ENCODE results near the gene TDRD12.
"Not testable (repeated sequence)": the region's sequence is repeated elsewhere in the genome, so short reads cannot be mapped to it uniquely, and the experiment has no call there.

TDRD12 gene

DNA sequence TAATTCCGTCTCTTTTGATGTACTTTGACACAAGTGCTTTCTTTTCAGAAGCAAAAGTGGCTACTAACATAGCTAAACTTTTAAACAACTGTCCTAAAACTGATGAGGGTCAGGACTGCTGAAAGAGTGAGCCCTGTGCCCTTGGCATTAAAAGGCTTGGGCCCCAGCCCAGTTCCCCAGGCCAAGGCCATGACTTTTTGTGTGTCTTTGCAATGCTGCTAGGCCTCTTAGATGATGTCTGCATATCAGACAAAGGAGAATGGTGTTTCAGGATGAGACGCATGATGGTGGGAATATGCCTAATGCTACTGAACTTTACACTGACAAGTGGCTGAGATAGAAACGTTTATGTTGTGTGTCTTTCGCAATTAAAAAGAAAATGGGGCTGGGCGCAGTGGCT is 112.0 kb downstream of the TDRD12 start:
- TF ChIP-seq, protein P1, sequence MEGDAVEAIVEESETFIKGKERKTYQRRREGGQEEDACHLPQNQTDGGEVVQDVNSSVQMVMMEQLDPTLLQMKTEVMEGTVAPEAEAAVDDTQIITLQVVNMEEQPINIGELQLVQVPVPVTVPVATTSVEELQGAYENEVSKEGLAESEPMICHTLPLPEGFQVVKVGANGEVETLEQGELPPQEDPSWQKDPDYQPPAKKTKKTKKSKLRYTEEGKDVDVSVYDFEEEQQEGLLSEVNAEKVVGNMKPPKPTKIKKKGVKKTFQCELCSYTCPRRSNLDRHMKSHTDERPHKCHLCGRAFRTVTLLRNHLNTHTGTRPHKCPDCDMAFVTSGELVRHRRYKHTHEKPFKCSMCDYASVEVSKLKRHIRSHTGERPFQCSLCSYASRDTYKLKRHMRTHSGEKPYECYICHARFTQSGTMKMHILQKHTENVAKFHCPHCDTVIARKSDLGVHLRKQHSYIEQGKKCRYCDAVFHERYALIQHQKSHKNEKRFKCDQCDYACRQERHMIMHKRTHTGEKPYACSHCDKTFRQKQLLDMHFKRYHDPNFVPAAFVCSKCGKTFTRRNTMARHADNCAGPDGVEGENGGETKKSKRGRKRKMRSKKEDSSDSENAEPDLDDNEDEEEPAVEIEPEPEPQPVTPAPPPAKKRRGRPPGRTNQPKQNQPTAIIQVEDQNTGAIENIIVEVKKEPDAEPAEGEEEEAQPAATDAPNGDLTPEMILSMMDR (IDR thresholded peaks at IDR 0.05): no peak
- TF ChIP-seq ZFX (IDR thresholded peaks at IDR 0.05; ENCODE audit: borderline replicate concordance): no peak

DNA sequence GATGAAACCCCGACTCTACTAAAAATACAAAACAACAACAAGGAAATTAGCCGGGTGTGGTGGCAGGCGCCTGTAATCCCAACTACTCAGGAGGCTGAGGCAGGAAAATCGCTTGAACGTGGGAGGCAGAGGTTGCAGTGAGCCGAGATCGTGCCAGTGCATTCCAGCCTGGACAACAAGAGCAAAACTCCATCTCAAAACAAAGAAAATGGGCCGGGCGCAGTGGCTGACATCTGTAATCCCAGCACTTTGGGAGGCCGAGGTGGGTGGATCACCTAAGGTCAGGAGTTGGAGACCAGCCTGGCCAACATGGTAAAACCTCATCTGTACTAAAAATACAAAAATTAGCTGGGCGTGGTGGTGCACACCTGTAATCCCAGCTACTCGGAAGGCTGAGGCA is 112.5 kb downstream of the TDRD12 start:
- not testable (repeated sequence) for H3K27ac ChIP-seq

More for the DNA sequence above, 112.0 kb downstream of the TDRD12 start:
- no peak overlapping the region for H3K27ac ChIP-seq

DNA sequence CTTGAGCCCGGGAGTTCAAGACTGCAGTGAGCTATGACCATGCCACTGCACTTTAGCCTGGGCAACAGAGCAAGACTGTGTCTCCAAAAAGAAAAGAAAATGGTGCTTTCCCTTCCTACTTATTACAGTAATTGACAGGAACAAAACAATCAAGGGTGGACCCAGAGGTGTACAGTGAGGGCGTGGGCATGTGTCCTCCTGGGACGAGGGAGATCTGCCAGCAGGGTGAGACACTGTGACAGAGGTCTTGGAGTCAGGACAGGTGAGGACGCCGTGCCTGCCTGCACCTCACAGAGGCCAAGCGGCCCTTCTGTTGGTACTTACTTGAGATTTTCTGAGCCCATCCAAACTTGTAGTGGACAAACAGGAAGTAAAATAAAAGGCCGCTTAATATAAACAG is 113.3 kb downstream of the TDRD12 start:
- not testable (repeated sequence) for H3K27ac ChIP-seq

DNA sequence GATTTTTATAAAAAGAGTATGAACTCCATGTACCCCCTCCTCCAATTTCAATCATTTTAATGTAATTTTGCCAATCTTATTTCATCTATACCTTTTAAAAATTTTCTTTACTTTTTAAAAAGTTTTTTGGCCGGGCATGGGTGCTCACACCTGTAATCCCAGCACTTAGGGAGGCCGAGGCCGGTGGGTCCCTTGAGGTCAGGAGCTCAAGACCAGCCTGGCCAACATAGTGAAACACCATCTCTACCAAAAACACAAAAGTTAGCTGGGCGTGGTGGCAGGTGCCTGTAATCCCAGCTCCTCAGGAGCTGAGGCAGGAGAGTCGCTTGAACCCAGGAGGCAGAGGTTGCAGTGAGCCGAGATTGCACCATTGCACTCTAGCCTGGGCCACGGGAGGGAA is 113.8 kb downstream of the TDRD12 start:
- not testable (repeated sequence) for H3K27ac ChIP-seq

DNA sequence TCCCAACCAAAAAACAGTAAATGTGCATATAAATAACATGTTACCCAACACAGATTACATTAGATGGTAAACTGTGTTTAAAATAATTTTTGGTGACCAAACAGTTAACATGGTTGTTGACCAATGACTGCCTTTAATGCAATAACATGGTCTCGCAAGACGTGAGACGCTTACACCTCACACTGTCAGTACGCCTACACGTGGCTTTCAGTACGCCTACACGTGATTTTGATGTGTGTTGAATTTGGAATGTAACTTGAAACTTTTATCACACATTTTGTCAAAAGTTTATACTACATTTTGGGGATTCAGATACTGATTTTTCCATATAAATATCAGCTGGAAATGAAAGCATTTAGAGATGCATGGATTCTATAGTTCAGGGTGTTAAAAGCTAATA is 118.0 kb downstream of the TDRD12 start:
- no peak overlapping the region for H3K27ac ChIP-seq
- TF ChIP-seq, protein P1 (IDR thresholded peaks at IDR 0.05): no peak
- no peak for TF ChIP-seq ZFX (IDR thresholded peaks at IDR 0.05; ENCODE audit: borderline replicate concordance)

DNA sequence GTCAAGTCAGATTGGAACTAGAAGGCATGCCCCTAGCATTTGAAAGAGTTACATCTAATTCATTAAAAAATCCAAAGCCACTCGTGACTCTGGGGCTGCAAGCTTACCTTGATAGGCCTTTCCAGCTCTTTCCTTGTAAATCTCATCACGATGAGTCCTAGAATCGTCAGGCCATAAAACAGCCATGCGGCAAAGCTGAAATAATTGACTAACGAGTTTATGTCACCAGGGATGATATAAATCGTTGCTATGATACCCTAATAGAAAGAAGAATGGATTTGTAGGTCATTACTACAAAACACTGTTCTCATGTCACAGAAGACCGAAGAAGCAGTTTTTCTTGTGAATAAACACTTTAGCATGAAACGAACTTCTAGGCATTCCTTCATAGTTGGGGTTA is 122.5 kb downstream of the TDRD12 start:
- no peak overlapping the region for H3K27ac ChIP-seq

DNA sequence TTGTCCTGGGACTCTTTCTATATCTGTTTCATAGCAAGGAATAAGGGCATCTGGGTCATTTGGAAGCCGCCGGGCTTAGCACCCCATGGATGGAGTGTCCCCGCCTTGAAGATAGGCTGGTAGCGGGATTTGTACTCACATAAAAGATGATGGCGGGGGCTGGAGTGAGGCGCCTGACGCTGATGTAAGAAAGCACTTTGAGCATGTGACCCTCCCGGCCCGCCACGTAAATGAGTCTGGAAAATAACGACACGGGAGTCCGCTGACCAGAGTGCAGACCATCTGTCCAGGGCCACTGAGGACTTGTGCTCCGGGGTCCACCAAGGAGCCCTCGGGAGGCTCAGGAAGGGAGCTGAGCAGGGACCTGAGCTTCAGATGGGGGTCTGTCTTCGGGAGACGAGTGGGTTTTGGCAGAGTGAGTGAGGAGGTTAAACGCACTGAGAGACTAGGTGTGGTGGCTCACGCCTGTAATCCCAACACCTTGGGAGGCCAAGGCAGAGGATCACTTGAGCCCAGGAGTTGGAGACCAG is 124.2 kb downstream of the TDRD12 start:
- H3K27ac ChIP-seq: no peak overlapping the region
- TF ChIP-seq ZFX (IDR thresholded peaks at IDR 0.05; ENCODE audit: borderline replicate concordance): no peak
- TF ChIP-seq, protein P1 (IDR thresholded peaks at IDR 0.05): no peak

More for the DNA sequence above, 122.5 kb downstream of the TDRD12 start:
- TF ChIP-seq ZFX (IDR thresholded peaks at IDR 0.05; ENCODE audit: borderline replicate concordance): no peak
- TF ChIP-seq, protein P1 (IDR thresholded peaks at IDR 0.05): no peak

DNA sequence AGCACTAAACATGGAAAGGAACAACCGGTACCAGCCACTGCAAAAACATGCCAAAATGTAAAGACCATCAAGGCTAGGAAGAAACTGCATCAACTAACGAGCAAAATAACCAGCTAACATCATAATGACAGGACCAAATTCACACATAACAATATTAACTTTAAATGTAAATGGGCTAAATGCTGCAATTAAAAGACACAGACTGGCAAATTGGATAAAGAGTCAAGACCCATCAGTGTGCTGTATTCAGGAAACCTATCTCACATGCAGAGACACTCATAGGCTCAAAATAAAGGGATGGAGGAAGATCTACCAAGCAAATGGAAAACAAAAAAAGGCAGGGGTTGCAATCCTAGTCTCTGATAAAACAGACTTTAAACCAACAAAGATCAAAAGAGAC is 128.5 kb downstream of the TDRD12 start:
- not testable (repeated sequence) for H3K27ac ChIP-seq

DNA sequence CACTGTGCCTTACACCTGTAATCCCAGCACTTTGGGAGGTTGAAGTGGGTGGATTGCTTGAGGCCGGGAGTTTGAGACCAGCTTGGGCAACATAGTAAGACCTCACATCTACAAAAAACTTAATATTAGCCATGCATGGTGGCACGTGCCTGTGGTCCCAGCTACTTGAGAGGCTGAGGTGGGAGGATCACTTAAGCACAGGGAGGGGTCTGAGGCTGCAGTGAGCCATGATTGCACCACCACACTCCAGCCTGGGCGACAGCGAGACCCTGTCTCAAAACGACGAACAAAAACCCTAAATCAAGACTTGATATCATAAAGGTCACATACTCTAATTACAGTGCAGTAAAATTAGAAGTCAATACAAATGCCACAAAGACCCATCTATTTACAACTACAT is 132.6 kb downstream of the TDRD12 start:
- no peak overlapping the region for H3K27ac ChIP-seq
- TF ChIP-seq ZFX (IDR thresholded peaks at IDR 0.05; ENCODE audit: borderline replicate concordance): no peak
- TF ChIP-seq, protein P1 (IDR thresholded peaks at IDR 0.05): no peak

DNA sequence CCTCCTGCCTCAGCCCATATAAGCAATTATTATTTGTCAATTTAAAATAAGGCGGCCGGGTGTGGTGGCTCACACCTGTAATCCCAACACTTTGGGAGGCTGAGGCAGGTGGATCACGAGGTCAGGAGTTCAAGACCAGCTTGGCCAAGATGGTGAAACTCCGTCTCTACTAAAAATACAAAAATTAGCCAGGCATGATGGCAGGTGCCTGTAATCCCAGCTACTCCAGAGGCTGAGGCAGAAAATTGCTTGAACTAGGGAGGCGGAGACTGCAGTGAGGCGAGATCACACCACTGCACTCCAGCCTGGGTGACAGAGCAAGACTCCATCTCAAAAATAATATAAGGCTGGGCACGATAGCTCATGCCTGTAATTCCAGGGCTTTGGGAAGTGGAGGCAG is 137.3 kb downstream of the TDRD12 start:
- H3K27ac ChIP-seq: not testable (repeated sequence)
